HUES48 (cell line): Measurements from ENCODE around the gene TSPAN18.
A peak's percentile ranks its signal among the peaks of the same experiment; 100 is the strongest.

ENCODE experiments used
- H3K27ac ChIP-seq: one replicate; pipeline ENCODE4 v1.7.0; 2013; ENCODE audit warnings: low read depth, low read length, inconsistent platforms
- H3K27me3 ChIP-seq: 2 replicates; pipeline ENCODE4 v1.6.1; 2013; ENCODE audit warnings: mild to moderate bottlenecking, low read length; ENCODE audit not compliant: control insufficient read depth, insufficient read depth
- H3K36me3 ChIP-seq: 2 replicates; pipeline ENCODE4 v1.6.1; 2013; ENCODE audit warnings: low read length; ENCODE audit not compliant: control insufficient read depth, insufficient read depth
- H3K4me1 ChIP-seq: 2 replicates; pipeline ENCODE4 v1.6.1; 2013; ENCODE audit warnings: mild to moderate bottlenecking, low read length; ENCODE audit not compliant: control insufficient read depth, insufficient read depth
- H3K4me3 ChIP-seq: 2 replicates; pipeline ENCODE4 v1.5.1; 2013; ENCODE audit warnings: mild to moderate bottlenecking, low read depth, low read length
- H3K9ac ChIP-seq: 2 replicates; pipeline ENCODE4 v1.6.1; 2013; ENCODE audit warnings: mild to moderate bottlenecking, low read depth, low read length, moderate library complexity
- H3K9me3 ChIP-seq: 2 replicates; pipeline ENCODE4 v1.6.1; 2013; ENCODE audit warnings: low read length; ENCODE audit not compliant: control insufficient read depth, insufficient read depth

Gene TSPAN18

DNA sequence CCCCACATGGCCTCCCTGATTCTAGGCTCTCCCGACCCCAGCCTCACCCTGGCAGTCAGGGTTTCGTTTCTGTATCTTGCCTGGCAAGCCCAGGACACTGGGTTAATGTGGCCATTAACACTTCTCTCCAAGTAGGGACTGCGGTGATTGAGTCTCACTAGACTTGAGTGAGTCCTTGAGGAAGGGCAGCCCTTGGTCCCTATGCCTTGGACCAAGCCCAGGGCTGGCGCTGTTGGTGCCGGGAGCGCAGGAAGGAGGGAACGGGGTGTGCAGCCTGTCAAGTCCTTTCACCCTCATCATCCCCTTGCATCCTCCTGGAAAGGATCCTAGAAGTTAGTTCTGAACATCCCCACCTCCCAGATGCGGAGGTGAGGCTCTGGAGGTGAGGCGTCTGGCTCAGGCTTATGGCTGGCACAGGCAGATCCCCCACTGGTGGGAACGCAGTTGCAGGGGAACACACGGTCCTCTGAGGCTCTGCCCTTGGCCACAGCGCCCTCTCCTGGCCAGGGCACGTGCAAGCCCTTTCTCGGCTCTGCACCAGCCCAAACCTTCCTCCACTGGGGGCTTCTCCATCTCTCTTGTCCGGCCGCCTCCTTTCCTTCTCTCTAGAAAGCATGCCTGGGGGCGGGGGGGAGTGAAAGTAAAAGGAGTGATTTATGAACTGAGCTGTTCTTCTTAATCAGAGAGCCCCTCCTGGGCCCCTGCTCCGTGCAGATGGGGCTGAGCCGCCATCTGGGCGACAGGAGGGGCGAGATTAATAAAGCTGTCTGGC, 167.3 kb downstream of the TSPAN18 start:
- no peaks in the 10 kb centered on the region for H3K9me3 ChIP-seq
- no peak overlapping the region for H3K4me3 ChIP-seq
- no peak overlapping the region for H3K9ac ChIP-seq
- H3K27me3 ChIP-seq, result no peaks in the 10 kb centered on the region
- no peak overlapping the region for H3K27ac ChIP-seq
- no peaks in the 10 kb centered on the region for H3K36me3 ChIP-seq
- H3K4me1 ChIP-seq, result peaks cover 6% of the 10 kb centered on the region; the same call in 1 of the 2 replicates

DNA sequence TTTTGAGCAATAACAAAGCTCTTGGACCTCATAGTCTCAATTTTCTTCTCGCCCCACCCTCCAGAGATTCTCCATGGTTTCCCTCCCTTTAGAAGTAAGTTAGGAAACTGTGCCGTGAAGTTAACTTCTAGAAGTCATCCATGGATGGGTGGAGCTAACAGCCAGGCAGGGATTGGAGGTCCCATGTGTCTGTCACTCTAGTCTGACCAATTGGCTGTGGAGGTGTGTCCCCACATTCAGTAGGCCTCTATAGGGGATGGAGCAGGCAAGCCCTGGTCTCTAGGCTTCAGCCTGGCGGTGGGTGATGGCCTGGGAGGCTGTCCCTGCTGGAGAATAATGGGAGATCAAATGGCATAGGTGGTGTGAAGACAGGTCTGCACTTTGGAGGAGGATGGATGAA, 173.2 kb downstream of the TSPAN18 start:
- no peak overlapping the region for H3K27ac ChIP-seq
- no peak overlapping the region for H3K9ac ChIP-seq
- H3K4me1 ChIP-seq, result no peaks in the 10 kb centered on the region
- H3K9me3 ChIP-seq, result no peaks in the 10 kb centered on the region
- no peak overlapping the region for H3K4me3 ChIP-seq
- no peaks in the 10 kb centered on the region for H3K36me3 ChIP-seq
- H3K27me3 ChIP-seq, result no peaks in the 10 kb centered on the region

DNA sequence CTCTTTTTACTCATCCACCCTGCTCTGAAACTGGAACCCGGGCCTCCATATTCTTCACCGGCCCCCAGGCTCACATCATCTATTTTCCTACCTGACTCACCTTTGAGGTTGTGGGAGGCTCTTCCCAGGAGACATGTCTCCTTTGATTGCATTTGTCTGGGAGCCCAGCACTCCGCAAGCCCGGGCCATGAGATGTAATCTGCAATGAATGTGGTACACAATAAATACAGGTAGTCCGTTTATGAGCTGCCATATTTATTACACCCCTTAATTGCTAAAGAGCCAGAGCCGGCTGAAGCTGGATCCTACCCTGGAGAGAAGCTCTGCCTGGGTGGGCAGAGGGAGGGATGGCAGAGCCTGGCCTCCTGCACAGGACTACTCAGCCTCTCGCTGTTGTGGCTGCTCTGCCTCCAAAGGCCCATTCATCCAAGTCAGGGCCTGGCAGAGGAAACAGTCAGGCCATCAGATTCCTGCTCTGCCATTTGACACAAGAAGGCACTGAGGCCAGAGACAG, 174.4 kb downstream of the TSPAN18 start:
- Histone ChIP-seq H3K4me1 (peaks cover 11% of the 10 kb centered on the region), H3K9ac (no peak overlapping the region), H3K4me3 (no peak overlapping the region), H3K27ac (no peak overlapping the region), H3K27me3 (no peaks in the 10 kb centered on the region), H3K36me3 (no peaks in the 10 kb centered on the region), H3K9me3 (no peaks in the 10 kb centered on the region)

DNA sequence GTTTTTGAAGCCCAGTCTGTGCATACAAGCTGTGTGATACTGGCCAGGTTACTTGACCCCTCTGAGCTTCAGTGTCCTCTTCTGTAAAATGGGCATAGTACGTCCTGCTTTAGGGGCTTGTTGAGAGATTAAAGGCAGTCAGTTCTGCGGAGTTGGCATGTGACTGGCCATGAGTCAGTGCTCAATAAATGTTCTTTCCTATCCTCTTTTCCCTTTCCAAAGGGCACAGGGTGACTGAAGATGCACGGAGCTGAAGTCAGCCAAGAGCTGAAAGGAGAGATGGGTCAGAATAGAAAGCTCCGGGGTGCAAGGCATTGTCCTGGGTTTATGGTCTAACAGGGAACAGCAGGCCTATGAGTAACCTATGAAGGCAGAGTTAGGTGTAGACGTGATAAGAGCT, 175.0 kb downstream of the TSPAN18 start:
- Histone ChIP-seq H3K36me3 (no peaks in the 10 kb centered on the region), H3K27ac (no peak overlapping the region), H3K9ac (no peak overlapping the region), H3K27me3 (no peaks in the 10 kb centered on the region), H3K4me1 (peaks cover 11% of the 10 kb centered on the region), H3K9me3 (no peaks in the 10 kb centered on the region), H3K4me3 (no peak overlapping the region)

DNA sequence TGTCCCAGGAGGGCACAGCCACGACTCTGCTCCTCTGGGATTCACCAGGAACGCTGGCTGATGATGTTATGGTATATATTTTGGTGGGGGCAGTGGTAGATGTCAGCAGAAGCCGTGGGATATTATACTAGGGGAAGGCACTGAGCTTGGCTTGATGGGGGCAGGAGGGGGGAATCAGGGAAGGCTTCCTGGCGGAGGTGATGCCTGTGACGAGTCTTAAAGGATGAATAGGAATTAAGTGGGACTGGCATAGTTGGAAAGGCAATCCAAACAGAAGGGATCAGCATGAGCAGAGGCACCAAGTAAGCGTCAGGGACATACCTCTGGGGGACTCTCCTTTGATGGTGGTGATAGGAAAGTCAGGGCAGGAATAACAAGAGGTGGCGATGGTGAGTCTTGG, 176.3 kb downstream of the TSPAN18 start:
- H3K9me3 ChIP-seq, result no peaks in the 10 kb centered on the region
- no peaks in the 10 kb centered on the region for H3K27me3 ChIP-seq
- no peak overlapping the region for H3K4me3 ChIP-seq
- H3K4me1 ChIP-seq, result peaks cover 11% of the 10 kb centered on the region
- H3K27ac ChIP-seq, result no peak overlapping the region
- H3K9ac ChIP-seq, result no peak overlapping the region
- no peaks in the 10 kb centered on the region for H3K36me3 ChIP-seq

GRCh38 chr11:44903518-44903917, 176.8 kb downstream of the TSPAN18 start:
- Histone ChIP-seq H3K36me3 (no peaks in the 10 kb centered on the region), H3K9ac (no peak overlapping the region), H3K9me3 (no peaks in the 10 kb centered on the region), H3K27me3 (no peaks in the 10 kb centered on the region), H3K27ac (no peak overlapping the region), H3K4me1 (peaks cover 11% of the 10 kb centered on the region), H3K4me3 (no peak overlapping the region)

GRCh38 chr11:44904261-44905020, 177.7 kb downstream of the TSPAN18 start:
- Histone ChIP-seq H3K9me3 (no peaks in the 10 kb centered on the region), H3K4me1 (peaks cover 11% of the 10 kb centered on the region), H3K27ac (no peak overlapping the region), H3K9ac (no peak overlapping the region), H3K27me3 (no peaks in the 10 kb centered on the region), H3K36me3 (no peaks in the 10 kb centered on the region), H3K4me3 (no peak overlapping the region)

GRCh38 chr11:44905131-44905866, 178.5 kb downstream of the TSPAN18 start:
- Histone ChIP-seq H3K27ac (peak overlapping the region; percentile 30), H3K27me3 (no peaks in the 10 kb centered on the region), H3K36me3 (no peaks in the 10 kb centered on the region)

GRCh38 chr11:44906649-44907048, 179.9 kb downstream of the TSPAN18 start:
- Histone ChIP-seq H3K27me3 (no peaks in the 10 kb centered on the region), H3K4me1 (peaks cover 17% of the 10 kb centered on the region), H3K27ac (no peak overlapping the region), H3K4me3 (no peak overlapping the region), H3K9me3 (no peaks in the 10 kb centered on the region), H3K9ac (no peak overlapping the region), H3K36me3 (no peaks in the 10 kb centered on the region)

More at GRCh38 chr11:44905131-44905866, 178.5 kb downstream of the TSPAN18 start:
- H3K4me1 ChIP-seq, result peaks cover 11% of the 10 kb centered on the region
- H3K4me3 ChIP-seq, result no peak overlapping the region
- no peaks in the 10 kb centered on the region for H3K9me3 ChIP-seq
- H3K9ac ChIP-seq, result no peak overlapping the region

DNA sequence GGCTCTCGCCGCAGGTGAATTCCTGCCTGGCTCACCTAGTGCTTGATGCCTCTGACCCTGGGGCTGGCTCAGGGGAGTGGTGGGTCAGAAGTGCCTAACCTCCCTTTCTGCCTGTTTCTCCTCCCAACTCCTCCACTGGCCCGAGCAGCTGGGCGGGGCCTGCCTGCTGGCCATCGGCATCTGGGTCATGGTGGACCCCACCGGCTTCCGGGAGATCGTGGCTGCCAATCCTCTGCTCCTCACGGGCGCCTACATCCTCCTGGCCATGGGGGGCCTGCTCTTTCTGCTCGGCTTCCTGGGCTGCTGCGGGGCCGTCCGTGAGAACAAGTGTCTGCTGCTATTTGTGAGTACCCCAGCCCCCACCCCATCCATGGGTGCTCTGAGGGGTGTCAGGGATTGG, 182.8 kb downstream of the TSPAN18 start:
- H3K27ac ChIP-seq, result no peak overlapping the region
- H3K27me3 ChIP-seq, result no peaks in the 10 kb centered on the region
- peaks cover 25% of the 10 kb centered on the region for H3K4me1 ChIP-seq
- no peak overlapping the region for H3K4me3 ChIP-seq
- no peak overlapping the region for H3K9ac ChIP-seq
- no peaks in the 10 kb centered on the region for H3K36me3 ChIP-seq
- H3K9me3 ChIP-seq, result no peaks in the 10 kb centered on the region
